HCEC 1CT (cell line): ENCODE results near the gene HSPA1L.
A peak's percentile ranks its signal among the peaks of the same experiment; 100 is the strongest.
"Not testable (repeated sequence)": the region's sequence is repeated elsewhere in the genome, so short reads cannot be mapped to it uniquely, and the experiment has no call there.

Experiments used
- DNase-seq: peaks from one replicate; pipeline ENCODE4 v3.0.0-alpha.2; 2017

Gene HSPA1L

GRCh38 chr6:31815025-31815838 lies at the start of gene HSPA1L, which contains the start of gene HSPA1A:
TSS of gene HSPA1L (minus strand) at chr6:31815283. CDS start at chr6:31811972, 3,311 bp downstream.
TSS of gene HSPA1A (plus strand) at chr6:31815543. CDS start at chr6:31815757, 214 bp downstream.
- peak; percentile 96 for DNase-seq

DNA sequence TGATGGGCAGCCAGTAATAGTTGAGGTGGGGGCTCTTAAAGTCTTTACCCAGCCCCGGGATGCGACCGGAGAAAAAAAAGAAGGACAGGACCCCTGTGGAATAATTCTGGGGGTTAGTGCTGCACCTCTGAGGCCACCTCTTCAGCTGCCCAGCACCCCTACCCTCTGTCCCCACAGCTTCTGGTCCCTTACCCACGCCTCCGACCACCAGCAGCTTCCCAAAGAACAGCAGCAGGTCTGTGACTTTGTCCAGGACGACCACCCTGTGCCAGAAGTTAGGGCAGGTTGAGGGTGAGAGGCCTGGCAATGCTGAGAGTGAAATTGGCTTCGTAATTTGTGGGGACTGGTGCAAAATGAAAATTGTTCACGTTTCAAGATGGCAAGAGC lies 49.7 kb upstream of the HSPA1L start:
- no peak for DNase-seq

- DNase-seq: not testable (repeated sequence)
Observed at GRCh38 chr6:31864123-31864562, 49.1 kb upstream of the HSPA1L start.

- DNase-seq: peak; percentile 100
Observed at GRCh38 chr6:31862344-31863235, 47.5 kb upstream of the HSPA1L start, which contains the start of gene NEU1. TSS of gene NEU1 (minus strand) at chr6:31862821. CDS start at chr6:31862776, 45 bp downstream.

GRCh38 chr6:31861919-31862343 lies 46.8 kb upstream of the HSPA1L start:
- no peak for DNase-seq

DNA sequence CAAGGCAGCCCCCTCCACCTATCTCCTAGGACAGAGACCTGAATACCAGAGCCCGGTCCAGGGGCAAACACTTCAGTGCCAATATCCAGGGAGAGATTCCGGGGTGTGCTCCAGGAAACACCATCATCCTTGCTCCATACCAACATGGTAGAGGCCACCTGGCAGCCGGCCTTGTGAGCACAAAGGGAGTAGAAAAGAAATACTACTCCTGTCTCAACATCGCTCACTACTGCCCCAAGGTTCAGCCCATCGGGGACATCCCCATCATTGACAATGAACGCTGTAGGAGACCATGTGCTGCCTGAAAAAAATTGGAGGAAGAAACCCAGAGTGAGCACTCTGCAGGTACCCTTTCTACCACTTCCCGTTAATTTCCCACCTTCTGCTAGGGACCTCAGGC lies 46.1 kb upstream of the HSPA1L start:
- DNase-seq: no peak

DNA sequence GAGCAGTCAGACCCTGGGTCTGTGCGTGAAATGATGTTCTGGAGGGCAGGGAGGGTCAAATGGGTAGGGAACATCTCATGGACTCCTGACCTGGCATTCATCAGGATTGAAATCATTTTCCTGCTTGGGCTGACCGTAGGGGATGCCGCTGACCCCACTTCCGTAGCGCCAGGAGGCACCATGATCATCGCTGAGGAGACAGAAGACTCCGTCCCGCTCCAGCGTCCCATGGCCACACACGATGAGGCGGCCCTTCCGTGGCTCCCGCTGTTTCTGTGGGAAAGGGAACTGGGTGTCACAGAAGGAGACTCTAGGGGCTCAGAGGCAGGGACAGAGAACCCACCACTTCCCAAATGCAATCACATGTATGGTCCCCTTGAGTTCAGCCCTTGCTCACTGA lies 45.3 kb upstream of the HSPA1L start:
- DNase-seq: no peak

DNA sequence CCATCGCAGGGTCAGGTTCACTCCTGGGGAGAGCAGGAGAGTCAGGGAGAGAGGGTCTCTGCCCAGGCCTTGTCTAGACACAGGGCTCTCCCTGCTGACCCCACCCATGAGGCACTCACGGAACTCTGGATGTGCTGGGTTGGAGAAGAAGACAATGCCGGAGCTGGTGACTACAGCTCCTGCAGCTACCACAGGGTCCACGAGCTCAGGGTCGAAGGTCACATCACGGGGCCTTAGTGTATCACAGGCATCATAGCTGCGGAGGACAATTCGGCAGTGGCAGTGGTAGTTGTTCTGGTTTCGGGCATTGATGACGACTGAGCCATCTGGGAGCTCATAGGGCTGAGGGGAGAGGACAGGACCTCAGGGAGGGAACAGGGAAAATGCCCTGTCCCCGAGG lies 44.8 kb upstream of the HSPA1L start:
- DNase-seq: no peak

DNA sequence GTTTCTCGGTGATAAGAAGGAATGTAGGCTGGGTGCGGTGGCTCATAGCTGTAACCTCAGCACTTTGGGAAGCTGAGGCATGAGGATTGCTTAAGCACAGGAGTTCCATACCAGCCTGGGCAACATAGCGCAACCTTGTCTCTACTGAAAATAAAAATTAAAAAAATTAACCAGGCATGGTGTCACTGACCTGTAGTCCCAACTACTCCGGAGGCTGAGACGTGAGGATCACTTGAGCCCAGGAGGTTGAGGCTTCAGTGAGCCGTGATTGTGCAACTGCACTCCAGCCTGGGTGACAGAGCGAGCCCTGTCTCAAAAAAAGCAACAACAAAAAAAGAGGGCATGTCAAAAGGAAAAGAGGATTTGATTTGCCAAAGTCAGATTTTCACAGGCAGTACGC lies 43.6 kb upstream of the HSPA1L start:
- DNase-seq: no peak

GRCh38 chr6:31857774-31858173 lies 42.7 kb upstream of the HSPA1L start:
- not testable (repeated sequence) for DNase-seq

DNA sequence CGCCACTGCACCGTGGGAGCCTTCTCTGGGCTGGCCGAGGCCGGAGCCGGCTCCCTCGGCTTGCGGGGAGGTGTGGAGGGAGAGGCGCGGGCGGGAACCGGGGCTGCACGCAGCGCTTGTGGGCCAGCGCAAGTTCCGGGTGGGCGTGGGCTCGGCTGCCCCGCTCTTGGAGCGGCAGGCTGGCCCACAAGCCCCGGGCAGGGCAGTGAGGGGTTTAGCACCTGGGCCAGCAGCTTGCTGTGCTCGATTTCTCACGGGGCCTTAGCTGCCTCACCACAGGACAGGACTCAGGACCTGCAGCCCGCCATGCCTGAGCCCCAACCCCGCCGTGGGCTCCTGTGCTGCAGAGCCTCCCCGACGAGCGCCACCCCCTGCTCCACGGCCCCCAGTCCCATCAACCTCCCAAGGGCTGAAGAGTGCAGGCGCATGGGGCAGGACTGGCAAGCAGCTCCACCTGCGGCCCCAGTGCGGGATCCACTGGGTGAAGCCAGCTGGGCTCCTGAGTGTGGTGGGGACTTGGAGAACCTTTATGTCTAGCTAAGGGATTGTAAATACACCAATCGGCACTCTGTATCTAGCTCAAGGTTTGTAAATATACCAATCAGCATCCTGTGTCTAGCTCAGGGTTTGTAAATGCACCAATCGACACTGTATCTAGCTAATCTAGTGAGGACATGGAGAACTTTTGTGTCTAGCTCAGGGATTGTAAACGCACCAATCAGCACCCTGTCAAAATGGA lies 37.1 kb upstream of the HSPA1L start:
- DNase-seq: not testable (repeated sequence)

DNA sequence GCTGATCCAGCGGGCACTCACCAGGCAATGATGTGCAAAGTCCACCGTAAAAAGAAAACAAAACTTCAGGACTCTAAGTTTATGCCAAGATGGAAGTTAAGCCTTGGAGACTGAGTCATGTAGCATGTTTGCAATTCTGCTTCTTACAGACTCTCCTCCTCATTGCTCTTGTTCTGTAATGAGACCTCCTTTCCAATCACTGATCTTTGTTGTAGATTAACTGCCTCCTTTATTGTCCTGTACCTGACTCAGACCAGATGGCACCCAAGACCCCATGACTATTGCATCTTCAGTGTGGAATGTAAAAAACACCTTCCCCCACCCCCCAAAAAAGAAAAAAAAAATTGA lies 36.4 kb upstream of the HSPA1L start:
- no peak for DNase-seq

- no peak for DNase-seq
Observed at GRCh38 chr6:31850765-31851484, 35.8 kb upstream of the HSPA1L start.

DNA sequence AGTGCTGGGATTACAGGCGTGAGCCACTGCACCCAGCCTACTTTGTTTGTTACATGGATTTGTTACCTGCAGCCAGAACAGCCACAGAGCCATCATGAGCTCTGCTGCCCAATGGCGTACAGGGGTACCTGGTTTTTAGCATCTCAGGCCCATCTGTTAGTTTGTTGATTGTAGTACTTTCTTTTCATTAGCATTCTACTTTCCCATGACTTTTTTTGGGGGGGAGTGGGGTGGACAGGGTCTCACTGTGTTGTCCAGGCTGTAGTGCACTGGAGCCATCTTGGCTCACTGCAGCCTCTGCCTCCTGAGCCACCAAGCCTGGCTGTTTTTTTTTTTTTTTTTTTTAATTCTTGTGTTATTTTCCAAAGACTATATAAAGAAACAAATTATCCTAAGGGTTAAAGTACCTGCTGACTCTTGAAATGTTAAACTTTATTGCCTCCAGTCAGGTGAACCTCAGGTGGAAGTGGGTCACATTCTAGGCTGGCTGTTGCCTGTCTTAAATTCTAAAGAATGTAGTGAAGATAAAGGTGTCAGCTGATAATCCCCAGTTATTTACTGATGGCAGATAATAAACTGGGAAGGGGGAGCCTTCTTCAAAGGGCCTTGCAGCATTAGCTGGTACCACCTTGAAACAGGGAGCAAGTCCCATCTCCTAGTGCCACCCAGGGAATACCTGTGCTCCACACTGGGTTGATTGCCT lies 32.3 kb upstream of the HSPA1L start:
- DNase-seq: no peak

GRCh38 chr6:31844507-31844906 lies 29.4 kb upstream of the HSPA1L start:
- no peak for DNase-seq

GRCh38 chr6:31842053-31842452 lies 27.0 kb upstream of the HSPA1L start:
- no peak for DNase-seq

DNA sequence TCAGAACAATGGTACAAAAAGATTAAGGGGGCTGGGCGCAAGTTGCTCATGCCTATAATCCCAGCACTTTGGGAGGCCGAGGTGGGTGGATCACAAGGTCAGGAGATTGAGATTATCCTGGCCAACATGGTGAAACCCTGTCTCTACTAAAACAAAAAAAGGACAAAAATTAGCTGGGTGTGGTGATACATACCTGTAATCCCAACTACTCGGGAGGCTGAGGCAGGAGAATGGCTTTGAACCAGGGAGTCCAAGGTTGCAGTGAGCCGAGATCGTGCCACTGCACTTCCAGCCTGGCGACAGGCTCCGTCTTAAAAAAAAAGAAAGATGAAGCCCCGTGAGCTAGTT lies 24.7 kb upstream of the HSPA1L start:
- not testable (repeated sequence) for DNase-seq

DNA sequence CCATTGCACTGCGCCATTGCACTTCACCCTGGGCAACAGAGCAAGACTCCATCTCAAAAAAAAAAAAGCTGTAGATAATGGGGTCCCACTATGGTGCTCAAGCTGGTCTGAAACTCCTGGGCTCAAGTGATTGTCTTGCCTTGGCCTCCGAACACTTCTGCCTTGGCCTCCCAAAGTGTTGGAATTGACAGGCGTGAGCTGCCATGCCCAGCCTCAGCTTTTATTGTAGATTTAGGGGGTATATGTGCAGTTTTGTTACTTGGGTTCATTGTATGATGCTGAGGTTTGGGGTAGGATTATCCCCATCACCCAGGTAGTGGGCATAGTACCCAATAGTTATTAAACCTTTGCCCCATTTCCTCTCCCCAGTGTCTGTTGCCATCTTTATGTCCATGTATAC lies 23.9 kb upstream of the HSPA1L start:
- DNase-seq: no peak

- DNase-seq: not testable (repeated sequence)
Observed at GRCh38 chr6:31838114-31838553, 23.1 kb upstream of the HSPA1L start.

DNA sequence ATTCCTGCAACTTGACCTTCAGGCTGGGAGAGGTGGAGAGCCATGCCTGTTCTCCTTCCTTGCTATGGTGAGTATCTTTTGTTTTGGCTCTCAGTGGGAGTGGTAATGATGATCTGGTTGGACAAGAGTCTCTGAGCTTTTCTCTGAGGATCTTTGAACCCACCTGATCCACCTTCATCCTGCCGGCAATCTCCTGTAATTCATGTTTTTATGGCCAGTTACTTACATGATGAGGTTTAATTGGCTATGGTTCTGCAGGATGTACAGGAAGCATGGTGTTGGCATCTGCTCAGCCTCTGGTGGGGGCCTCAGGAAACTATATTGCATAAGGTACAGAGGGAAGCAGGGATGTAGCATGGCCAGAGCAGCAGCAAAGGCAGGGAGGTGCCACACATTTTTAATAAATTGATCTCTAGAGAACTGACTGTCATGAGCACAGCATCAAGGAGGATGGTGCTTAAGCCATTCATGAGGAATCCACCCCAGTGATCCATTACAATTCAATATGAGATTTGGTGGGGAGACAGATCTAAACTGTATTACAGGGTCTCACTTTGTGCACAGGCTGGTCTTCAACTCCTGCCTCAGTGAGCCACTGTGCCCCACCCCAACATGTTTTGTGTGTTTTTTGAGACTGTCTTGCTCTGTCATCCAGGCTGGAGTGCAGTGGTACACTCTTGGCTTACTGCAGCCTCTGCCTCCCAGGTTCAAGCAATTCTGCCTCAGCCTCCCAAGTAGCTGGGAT lies 22.5 kb upstream of the HSPA1L start:
- no peak for DNase-seq
